ENCODE measurements around the gene AIDA. TPM values are rescaled to one million over a fixed set of nuclear protein-coding genes. Genes with fewer than 3 reads are reported as not detected.
"Not testable (repeated sequence)": the region's sequence is repeated elsewhere in the genome, so short reads cannot be mapped to it uniquely, and the experiment has no call there.

The AIDA gene
- total RNA-seq, 1 donor from 2014 or later: 49.6 TPM

DNA sequence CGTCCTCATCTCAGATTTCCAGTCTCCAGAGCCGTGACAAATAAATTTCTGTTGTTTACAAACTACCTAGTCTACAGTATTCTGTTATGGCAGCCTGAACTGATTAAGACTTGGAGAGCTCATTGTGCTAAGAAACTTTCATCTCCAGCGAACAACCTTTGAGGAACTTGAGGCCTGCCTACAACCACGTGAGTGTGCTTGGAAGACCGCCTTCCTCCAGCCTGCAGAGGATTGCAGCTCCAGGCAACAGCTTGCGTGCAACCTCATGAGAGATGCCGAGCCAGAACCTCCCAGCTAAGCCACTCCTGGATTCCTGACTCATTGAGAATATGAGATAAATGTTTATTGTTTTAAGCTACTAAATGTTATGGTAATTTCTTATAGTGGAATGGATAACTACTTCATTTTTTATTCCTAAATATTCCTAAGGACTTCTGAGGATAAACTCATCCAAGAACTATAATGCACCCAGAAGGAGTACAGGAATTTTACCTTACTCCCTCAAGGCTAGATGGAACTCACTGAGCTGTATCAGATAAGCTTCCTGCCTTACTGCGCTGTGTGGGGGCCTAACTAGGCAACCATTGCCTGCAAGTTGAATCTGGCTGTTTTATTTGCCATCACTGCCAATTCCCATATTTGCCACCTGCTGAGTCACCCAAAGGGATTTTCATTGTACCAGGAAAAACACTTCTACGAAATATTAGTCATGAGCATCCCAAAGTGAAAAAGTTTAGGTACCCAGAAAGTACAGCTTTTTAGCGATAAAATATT is 42.3 kb upstream of the AIDA start:
- Histone ChIP-seq H3K27ac (no peak overlapping the region), H3K9me3 (no peaks in the 10 kb centered on the region), H3K27me3 (no peaks in the 10 kb centered on the region), H3K4me3 (no peak overlapping the region), H3K36me3 (no peaks in the 10 kb centered on the region), H3K4me1 (no peaks in the 10 kb centered on the region)
- DNase-seq (ENCODE audit: extremely low spot score in 2 of 2): no peak
- intact Hi-C loops (cut with DNase I): no loop called here
- TF ChIP-seq POLR2AphosphoS5 (IDR thresholded peaks at IDR 0.05; ENCODE audit: insufficient read depth in 1 of 2, low read depth in 1 of 2) (peak in 1 of 2 donors; percentile 4), POLR2A (IDR thresholded peaks at IDR 0.05) (no peak)

DNA sequence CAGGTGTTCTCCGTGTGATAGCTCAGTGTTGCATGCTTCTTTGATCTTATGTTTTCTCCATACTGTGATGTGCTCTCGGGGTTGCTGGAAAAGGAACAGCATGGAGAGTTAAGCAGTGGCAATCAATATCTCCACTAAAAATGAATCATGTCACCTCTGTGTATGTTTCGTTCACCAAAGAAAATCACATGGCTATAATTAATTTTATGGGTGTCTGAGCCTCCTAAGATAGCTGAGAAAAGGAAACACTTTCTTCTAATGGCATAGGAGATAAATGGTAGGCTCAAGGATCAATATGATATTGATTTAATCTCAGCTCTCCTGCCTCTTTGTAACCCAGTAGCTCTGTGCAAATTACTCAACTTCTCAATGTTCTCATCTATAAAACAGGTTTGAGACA is 39.0 kb upstream of the AIDA start:
- intact Hi-C loops (cut with DNase I): no loop called here
- Histone ChIP-seq H3K9me3 (no peaks in the 10 kb centered on the region), H3K27me3 (no peaks in the 10 kb centered on the region), H3K4me3 (no peak overlapping the region), H3K36me3 (no peaks in the 10 kb centered on the region), H3K27ac (no peak overlapping the region), H3K4me1 (no peaks in the 10 kb centered on the region)
- TF ChIP-seq POLR2A (IDR thresholded peaks at IDR 0.05) (no peak), POLR2AphosphoS5 (IDR thresholded peaks at IDR 0.05; ENCODE audit: insufficient read depth in 1 of 2, low read depth in 1 of 2) (no peak)
- TF ChIP-seq, protein P1, sequence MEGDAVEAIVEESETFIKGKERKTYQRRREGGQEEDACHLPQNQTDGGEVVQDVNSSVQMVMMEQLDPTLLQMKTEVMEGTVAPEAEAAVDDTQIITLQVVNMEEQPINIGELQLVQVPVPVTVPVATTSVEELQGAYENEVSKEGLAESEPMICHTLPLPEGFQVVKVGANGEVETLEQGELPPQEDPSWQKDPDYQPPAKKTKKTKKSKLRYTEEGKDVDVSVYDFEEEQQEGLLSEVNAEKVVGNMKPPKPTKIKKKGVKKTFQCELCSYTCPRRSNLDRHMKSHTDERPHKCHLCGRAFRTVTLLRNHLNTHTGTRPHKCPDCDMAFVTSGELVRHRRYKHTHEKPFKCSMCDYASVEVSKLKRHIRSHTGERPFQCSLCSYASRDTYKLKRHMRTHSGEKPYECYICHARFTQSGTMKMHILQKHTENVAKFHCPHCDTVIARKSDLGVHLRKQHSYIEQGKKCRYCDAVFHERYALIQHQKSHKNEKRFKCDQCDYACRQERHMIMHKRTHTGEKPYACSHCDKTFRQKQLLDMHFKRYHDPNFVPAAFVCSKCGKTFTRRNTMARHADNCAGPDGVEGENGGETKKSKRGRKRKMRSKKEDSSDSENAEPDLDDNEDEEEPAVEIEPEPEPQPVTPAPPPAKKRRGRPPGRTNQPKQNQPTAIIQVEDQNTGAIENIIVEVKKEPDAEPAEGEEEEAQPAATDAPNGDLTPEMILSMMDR (IDR thresholded peaks at IDR 0.05): no peak
- no peak for DNase-seq (ENCODE audit: extremely low spot score in 2 of 2)

DNA sequence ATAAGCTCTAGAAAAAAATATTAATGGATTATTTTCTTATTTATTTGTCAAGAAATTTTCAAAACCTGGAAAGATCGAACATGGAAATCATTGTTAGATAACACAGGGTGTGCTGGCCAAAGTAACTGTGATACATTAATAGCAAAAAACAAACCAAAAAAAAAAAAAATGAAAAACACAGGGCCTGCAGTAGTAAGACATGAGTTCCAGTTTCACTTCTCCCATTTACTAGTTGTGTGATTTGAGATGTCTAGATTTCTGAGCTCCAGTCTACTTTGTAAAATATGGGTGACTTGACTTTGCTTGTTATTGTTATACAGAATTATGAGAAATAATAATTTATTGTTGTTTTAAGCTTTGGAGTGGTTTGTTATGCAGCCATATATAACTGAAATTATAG is 38.4 kb upstream of the AIDA start:
- Histone ChIP-seq H3K4me3 (no peak overlapping the region), H3K27ac (no peak overlapping the region), H3K36me3 (no peaks in the 10 kb centered on the region), H3K27me3 (no peaks in the 10 kb centered on the region), H3K4me1 (no peaks in the 10 kb centered on the region), H3K9me3 (no peaks in the 10 kb centered on the region)
- DNase-seq (ENCODE audit: extremely low spot score in 2 of 2): no peak
- TF ChIP-seq POLR2AphosphoS5 (IDR thresholded peaks at IDR 0.05; ENCODE audit: insufficient read depth in 1 of 2, low read depth in 1 of 2) (no peak), POLR2A (IDR thresholded peaks at IDR 0.05) (no peak)
- TF ChIP-seq, protein P1 (IDR thresholded peaks at IDR 0.05): no peak
- intact Hi-C loops (cut with DNase I): no loop called here

DNA sequence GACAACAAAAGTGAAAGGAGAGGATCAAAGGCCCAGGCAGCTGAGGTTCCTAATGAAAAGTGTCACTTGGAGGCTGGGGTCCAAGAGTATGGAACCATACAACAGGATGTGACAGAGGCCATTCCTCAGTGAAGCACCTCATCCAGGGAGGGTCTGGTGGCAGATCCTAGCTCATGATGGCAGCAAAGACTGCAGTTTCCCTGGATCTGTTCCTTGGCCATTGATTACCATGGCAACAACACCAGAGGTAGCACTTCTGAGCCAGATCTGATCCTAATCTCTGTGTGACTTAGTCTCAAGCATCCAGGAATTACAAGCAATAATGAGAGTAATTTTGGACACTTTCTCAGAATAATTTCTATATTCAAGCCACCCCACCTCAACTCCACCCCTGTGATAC is 37.6 kb upstream of the AIDA start:
- no peaks in the 10 kb centered on the region for H3K4me1 ChIP-seq
- intact Hi-C loops (cut with DNase I): no loop called here
- no peak for DNase-seq (ENCODE audit: extremely low spot score in 2 of 2)
- no peak overlapping the region for H3K4me3 ChIP-seq
- no peak overlapping the region for H3K27ac ChIP-seq
- H3K9me3 ChIP-seq: no peaks in the 10 kb centered on the region
- H3K27me3 ChIP-seq: no peaks in the 10 kb centered on the region
- TF ChIP-seq POLR2A (IDR thresholded peaks at IDR 0.05) (no peak), POLR2AphosphoS5 (IDR thresholded peaks at IDR 0.05; ENCODE audit: insufficient read depth in 1 of 2, low read depth in 1 of 2) (no peak)
- TF ChIP-seq, protein P1 (IDR thresholded peaks at IDR 0.05): no peak
- H3K36me3 ChIP-seq: no peaks in the 10 kb centered on the region

DNA sequence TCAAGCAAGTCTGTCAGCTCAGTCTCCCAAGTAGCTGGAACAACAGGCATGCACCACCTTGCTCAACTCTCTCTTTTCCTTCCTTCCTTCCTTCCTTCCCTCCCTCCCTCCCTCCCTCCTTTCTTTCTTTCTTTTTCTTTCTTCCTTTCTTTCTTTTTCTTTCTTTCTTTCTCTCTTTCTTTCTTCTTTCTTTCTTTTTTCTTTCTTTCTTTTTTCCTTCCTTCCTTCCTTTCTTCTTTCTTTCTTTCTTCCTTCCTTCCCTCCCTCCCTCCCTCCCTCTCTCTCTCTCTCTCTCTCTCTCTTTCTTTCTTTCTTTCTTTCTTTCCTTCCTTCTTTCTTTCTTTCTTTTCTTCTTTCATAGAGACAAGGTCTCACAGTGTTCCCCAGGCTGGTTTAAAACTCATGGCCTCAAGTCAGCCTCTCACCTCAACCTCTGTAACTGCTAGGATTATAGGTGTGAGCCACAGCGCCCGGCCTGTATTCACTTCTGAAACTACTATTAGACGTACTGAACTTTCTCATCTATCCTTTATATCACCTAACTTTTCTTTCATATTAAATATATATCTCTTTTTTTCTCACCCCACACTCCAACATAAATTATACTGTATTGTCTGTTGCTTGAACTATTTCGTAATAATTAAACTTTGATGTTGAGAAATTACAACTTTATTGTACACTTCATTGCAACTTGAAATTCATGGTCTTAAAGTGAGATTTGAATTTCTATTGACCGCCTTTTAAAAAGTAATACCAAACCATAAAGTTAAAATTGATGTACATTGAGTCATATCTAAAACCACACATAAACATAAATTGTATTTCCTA is 29.6 kb upstream of the AIDA start:
- intact Hi-C loops (cut with DNase I); H3K36me3 ChIP-seq; H3K4me1 ChIP-seq; DNase-seq (ENCODE audit: extremely low spot score in 2 of 2); H3K27me3 ChIP-seq; H3K9me3 ChIP-seq; H3K4me3 ChIP-seq; H3K27ac ChIP-seq: not testable (repeated sequence)

DNA sequence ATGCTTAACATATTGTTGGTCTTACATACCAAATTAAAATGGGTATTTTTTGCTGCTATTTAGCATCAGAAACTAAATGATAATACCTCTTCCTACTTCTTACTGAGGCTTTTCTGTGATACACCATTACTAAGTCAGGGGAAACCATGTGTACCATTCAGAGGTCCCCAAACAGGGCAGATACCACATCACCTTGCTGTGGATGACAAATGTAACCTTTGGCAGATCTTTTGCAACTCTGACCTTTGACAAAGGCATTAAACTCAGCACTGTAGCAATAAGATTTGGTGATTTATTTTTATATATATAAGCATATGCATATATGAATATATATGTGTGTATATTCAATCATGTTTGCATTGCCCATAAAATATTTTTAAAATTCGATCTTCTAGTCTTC is 27.6 kb upstream of the AIDA start:
- TF ChIP-seq, protein P1 (IDR thresholded peaks at IDR 0.05): no peak
- TF ChIP-seq POLR2A (IDR thresholded peaks at IDR 0.05): no peak
- TF ChIP-seq POLR2AphosphoS5 (IDR thresholded peaks at IDR 0.05; ENCODE audit: insufficient read depth in 1 of 2, low read depth in 1 of 2): no peak
- H3K27me3 ChIP-seq: no peaks in the 10 kb centered on the region

More for the DNA sequence above, 27.6 kb upstream of the AIDA start:
- H3K36me3 ChIP-seq: peaks cover 0 to 5% of the 10 kb centered on the region in 2 donors
- no peak overlapping the region for H3K27ac ChIP-seq
- no peaks in the 10 kb centered on the region for H3K4me1 ChIP-seq
- no peak overlapping the region for H3K4me3 ChIP-seq
- intact Hi-C loops (cut with DNase I): no loop called here
- no peaks in the 10 kb centered on the region for H3K9me3 ChIP-seq
- no peak for DNase-seq (ENCODE audit: extremely low spot score in 2 of 2)

All from vagina (tissue), 2 donors.